ENCODE data around the gene MFAP3L.
A peak's percentile ranks its signal among the peaks of the same experiment; 100 is the strongest.
"Not testable (repeated sequence)": the region's sequence is repeated elsewhere in the genome, so short reads cannot be mapped to it uniquely, and the experiment has no call there.

The MFAP3L gene

DNA sequence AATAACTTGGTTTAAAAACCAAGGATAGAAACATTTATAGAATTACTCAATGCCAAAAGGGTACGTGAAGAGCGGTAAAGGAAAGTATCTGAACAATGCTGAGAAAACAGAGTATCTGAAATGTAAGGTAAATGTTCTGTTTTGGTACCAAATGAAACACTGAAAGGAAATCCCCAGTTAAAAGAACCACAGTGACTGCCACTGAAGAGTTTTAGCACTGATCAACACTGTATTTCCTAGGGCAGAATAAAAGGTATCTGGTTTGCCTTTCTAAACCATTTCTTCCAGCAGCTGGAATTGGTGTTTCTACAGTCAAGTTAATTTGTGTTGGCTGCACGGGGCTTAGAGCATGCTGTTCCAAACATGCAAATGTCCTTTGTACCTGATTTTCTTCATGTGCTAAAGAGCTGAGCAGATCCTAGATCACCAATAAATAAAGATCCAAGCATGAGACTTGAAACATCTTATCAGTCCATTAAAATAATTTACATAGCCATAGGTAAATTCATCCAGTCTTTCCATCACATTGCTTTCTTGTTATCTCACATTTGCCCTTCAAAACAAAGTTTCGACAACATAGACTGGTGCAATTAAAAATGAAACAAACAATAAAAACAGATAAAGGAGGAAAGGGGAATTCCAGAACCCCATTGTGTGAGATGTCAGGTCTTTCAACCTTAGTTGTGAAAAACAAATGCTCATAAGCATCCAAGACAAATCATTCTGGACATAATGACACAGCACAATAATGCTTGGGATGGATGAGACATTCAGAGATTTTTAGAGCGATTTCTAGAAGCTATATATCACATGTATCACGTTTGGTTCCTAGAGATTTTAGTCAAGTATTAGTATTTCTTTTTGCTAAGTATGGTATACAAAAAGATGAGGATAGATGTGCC lies 38.6 kb downstream of the MFAP3L start:
- DNase-seq (ENCODE audit: low read depth): no peak

DNA sequence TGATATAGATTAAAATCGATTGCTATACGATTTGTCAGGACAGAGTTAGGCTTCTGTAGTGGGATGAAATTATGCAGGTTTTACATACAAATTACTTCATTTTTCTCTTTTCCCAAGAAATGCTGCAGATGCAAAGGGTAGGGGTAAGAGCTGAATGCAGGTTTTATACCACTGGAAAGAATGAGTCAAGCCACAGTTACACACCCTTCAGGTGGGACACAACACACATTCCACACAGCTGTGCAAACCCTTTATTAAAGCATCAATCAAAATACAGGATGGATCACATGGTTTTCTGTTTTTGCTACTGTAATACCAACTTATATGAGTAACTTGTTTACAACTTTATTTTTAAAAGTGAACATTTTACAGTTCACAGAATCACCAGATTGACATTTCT lies 39.8 kb downstream of the MFAP3L start:
- no peak for DNase-seq (ENCODE audit: low read depth)

DNA sequence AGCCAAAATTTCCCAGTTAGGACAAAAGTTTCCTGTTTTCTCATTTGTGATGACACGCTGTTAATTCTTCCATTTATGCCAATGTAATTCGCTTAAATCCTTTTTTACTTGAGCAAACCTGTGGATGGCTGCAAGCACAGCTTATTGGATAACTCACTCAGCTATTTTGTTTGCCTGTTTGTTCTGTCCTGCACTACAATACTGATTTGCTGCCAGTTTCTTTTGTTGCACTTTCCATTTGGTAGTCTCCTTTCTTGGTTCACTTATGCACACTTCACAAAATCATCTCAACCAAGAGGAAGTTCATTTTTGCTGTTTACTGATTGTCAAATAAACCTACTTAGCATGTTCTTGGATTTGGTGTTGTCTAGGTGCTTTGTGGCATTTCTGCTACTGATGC lies 40.3 kb downstream of the MFAP3L start:
- no peak for DNase-seq (ENCODE audit: low read depth)

DNA sequence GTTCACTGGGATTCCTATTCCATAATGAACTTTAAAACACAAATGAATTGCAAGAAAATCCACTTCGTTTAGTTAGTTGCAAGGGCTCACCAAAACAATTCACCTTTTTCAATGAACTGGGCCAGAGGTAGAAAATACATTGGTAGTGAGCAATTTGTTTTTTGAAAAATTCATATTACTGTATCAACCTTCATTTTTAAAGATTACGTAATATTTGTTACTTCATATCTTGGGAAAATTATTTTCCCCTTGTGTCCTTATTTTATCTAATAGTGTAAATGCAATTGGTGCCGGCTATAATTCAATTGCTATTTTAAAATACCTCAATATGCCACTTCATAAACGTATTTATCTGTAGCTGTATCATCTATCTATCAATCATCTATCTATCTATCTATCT lies 41.5 kb downstream of the MFAP3L start:
- DNase-seq (ENCODE audit: low read depth): no peak

DNA sequence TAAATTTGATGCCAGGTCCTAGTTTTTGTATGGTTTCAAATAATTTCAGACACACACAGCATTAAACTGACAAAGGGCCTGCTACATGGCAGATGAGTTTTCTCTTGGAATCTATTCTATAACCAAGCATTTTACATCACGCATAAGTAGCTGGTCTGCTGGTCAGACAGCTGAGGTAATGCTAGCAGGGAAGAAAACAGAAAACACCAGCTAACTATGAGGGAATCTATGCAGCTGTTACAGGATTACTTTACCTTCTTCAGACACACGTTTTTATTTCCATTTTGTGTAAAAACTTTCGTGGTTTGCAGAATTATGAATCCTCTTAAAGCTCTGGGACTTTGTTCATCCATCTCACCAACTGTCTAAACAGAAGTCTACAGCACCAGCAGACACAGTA lies 42.0 kb downstream of the MFAP3L start:
- DNase-seq (ENCODE audit: low read depth): no peak

DNA sequence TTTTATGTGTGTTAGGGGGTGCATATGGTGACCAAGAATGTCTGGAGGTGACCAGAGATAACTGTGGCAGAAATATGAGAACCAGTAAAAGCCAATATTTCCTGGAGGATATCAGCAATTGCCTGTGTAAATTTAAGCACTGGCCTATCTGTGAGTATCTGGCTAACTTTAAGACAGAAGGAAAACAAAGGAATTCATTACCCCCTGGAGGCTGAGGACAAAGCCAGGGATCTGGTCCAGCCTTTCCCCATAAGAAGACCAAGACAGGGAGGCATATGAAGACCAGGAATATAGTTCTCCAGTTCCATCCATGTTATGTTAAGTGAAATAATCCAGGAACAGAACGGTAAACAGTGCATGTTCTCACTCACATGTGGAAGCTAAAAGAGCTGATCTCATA lies 49.2 kb downstream of the MFAP3L start:
- no peak for DNase-seq (ENCODE audit: low read depth)

DNA sequence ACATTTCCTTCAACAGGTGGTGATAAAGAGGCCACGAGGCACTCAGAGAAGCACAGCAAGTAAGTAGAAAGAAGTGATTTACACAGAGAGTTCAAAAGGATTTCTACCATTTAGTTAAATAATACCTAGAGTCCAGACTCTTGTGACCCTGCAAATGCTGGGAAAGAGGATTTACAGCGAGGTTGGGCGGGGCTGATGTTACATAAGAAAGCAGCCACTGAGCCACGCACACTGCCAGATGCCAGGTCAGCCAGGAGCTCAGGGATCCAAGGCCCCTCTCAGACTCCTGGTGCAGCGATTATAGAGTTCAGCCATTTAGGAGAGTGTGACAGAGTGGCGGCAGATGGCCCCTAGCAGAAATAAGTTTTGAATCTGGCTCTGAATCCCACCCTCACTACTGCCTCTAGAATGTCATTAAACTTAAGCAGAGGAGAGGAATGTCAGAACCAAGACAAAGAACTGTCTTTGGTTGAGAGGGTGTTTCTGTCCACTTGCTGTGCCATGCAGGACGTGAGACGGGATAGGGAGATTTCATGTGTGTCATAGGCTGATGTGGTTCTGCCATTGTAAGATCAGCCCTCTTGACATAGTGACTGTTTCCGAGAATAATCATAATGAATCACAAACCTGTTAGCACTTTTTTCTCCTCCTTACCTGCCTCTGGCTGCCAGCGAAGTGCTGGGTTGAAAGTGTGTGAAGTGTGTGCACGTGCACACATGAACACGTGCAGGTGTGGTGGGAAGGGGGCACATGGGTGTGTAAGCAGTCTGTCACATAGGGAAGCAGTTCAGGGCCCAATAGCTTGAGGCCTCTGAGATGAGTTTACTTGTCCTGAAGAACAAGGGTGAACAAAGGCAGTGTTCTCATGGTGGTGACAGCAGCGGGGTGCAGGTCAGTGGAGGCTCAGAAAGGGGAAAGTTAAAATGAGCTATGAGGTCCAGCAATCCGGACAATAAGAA lies 50.1 kb downstream of the MFAP3L start:
- DNase-seq (ENCODE audit: low read depth): no peak

DNA sequence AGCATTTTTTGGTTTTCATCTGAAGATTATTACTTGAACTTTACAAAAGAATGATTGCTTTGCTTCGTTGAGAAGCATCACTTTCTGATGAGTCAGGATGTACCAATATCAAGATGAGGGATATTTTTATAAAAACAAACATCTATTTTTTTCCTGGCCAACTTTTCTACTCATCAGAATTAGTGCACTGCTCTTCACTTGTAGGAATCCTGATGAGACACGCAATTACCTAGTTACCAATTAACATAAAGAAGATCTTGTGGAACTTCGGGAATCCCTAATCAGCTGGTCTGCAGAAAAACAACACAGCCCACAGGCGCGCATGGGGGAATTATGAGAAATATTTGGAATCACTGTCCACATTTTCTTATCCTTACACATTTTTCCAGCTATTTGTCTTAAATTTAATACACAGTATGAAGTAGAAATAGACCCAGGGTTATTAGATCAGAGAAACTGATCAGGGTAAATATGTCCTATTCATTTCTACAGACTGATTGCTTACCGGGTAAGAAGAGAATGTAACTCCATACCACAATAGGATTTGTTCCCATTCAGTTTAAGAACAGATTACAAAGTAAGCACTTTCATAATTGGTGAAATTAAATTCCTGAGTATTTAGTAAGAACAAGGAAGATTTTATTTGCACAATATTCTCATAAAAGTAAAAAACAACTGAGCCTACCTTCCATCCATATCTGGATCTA lies 50.9 kb downstream of the MFAP3L start:
- DNase-seq (ENCODE audit: low read depth): no peak

DNA sequence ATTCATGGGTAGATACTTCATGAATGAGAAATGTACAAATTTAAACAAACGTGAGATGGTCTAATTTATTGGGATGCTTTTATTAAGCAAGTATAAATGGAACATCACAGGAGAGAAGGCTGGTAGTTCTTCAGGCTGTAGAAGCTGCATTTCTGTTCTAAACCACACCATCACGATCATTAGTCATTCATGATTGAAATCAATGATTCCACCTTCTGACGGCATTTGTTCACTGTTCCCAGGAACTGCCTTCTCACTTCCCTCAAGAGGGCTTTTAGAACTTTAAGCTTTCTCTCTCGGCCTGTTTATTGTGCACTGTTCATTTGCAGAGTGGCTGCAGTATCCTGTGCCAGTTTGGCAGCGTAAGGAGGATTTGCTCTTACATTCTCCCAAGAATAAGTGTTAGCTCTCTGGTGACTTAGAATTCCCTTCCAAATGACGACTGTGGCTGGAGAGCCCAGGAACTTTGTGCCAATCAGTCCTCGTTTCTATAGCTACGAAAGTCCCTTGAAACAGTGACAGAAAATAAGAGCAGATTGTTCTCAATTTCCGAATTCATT lies 54.7 kb downstream of the MFAP3L start:
- no peak for DNase-seq (ENCODE audit: low read depth)

DNA sequence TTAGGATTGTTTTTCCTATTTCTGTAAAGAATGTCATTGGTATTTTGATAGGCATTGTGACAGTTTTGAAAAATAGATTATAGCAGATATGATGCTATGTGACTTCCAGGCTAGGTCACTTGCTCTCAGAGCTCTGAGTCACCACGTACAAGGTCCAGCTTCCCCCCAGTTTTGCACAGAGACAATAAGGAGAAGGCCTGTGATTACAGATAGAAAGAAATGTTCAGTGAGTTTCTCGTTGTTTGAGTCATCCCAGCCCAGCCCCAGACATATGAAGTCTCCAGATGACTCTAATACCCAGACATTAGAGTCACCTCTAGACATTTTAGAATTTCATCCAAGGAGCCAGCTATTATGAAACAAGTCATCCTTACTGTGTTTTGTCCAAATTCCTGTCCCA lies 57.2 kb downstream of the MFAP3L start:
- DNase-seq (ENCODE audit: low read depth): peak; percentile 73

DNA sequence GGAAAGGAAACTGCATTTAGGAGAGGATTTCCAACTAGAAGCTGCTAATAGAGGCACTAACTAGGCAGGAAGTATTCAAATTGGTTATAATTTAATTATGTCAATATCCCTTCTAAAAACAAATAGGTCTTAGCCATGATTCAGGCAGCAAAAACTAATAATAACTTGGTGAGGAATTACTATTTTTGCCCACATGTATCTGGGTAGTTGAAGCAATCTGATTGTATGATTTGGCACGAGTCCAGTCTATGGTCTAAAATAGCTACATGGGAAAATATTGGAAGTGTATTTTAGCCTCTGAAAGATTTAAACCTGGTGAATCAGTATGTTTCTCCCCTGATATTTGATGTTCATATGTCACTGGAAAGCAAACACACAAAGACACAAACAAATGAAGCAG lies 62.2 kb downstream of the MFAP3L start:
- DNase-seq (ENCODE audit: low read depth): no peak

DNA sequence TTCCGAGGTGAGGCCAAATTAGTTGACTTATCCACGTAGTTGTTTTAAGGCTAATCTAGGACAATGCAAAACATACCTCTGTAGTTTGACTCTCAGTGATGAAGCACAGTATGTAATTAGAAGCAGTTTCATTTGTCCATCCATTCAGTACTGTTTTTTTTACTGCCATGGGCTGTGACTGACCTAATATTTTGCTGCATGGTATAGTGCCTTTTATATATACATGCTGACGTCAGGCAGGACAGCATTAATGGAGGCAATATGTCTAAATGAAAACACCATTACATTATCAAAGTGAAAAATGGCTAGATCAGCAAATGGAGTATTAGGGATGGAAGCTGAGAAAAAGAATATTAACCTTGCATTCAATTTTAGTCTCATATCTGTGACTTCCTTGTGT lies 66.9 kb downstream of the MFAP3L start:
- DNase-seq (ENCODE audit: low read depth): no peak

DNA sequence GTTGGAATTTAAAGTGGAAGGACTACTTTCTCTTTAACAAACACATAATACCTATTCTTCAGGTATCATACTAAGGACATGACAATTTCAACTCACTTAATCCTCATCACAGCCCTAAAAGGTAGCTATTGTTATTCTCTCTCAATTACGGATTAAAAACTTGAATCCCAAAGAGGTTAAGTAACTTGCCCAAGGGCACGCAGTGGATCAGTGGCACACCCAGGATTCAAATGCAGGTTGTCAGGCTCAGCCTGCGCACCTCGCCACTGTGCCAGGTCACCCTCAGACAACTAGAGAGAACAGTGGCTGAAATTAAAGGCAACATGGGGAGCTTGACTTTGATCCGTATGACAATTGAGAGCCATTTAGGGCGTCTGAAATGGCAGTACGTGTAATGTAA lies 67.6 kb downstream of the MFAP3L start:
- no peak for DNase-seq (ENCODE audit: low read depth)

DNA sequence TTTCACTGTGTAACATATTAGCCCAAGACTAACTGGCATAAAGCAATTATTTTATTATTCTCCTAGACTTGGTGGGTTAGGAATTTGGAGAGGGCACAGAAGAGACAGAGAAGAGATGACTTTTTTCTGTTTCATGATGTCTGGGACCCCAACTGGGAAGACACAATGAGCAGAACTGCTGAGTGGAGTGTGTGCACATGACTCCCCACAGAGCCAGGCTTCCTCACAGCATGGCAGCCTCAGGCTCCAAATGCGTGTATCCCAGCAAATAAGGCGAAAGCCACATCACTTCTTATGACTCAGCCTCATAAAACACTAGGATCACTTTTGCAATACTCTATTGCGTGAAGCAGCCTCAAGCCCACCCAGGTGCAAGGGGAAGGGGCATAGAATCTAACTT lies 68.4 kb downstream of the MFAP3L start:
- no peak for DNase-seq (ENCODE audit: low read depth)

DNA sequence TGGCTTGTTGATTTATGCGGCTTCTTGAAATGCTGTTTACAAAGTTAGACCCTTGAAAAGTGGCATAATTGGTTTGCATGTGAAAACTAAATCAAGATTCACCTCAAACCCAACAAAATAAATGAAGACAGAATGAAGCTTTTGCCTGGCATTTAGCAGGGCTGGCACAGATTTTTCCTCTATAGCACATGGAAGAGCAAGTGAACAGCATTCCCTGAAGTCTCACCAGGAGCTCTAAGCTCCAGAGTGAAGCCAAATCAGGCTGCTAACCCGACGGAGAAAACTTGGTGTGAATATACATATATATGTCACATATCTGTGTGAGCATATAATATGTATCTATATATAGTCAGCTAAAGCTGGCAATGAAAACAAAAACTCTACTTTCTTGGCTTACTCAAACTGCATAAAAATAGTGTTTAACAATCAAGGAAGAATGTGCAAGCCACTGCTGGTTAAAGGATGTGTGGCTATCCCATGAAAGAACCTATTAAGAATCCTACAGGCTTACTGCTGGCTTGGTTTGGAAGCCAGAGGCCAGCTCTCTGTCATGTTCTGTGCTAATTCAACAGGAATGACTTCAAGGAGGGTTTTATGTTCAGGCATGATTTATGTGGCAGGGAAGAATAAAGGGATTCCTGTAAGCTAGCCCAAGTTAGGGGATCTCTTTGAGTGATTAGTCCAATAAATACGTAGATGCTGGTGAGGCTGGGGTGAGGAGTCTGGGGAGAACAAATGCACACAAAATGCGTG lies 69.9 kb downstream of the MFAP3L start:
- no peak for DNase-seq (ENCODE audit: low read depth)

DNA sequence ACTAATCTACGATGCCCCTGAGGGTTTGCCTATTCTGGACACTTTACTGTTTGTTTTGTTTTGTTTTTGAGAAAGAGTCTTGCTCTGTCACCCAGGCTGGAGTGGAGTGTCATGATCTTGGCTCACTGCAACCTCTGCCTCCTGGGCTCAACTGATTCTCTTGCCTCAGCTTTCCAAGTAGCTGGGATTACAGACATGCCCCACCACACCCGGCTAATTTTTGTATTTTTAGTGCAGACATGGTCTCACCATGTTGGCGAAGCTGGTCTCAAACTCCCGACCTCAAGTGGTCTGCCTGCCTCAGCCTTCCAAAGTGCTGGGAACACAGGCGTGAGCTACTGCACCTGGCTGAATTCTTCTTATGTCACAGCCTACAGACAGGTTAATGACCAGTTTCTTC lies 70.7 kb downstream of the MFAP3L start:
- no peak for DNase-seq (ENCODE audit: low read depth)

DNA sequence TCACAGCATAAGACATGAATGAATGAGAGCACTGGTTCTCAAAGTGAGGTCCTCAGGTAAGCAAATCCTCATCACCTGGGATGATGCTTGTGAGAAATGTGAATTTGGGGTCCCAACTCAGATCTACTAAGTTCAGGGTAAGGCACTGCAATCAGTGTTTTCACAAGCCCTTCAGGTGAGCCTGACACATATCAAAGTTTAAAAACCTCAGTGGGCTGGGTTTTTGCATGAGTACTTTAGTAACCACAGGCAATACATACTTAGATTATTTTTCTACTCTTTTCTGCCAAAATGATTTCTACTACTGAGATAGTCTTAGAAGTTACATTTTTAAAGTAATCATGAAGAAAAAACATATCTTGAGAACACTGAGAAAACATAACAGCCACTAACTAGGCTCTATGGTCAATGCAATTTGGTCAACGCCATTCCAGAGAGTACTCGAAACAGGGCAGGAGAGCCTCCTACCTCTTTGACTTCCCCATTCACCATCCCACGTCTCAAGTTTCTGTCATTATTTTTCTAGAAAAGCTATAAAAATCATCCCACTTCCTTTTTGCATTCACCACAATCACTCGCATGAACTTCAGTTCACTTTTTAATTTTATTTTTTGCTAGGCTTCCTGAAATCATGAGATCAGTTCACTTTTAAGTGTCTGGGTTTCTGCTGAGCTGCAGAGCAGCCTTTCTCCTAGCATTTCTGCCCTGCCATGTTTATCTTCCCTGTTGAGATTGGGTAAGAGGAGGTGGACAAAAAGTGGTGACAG lies 73.8 kb downstream of the MFAP3L start:
- no peak for DNase-seq (ENCODE audit: low read depth)

DNA sequence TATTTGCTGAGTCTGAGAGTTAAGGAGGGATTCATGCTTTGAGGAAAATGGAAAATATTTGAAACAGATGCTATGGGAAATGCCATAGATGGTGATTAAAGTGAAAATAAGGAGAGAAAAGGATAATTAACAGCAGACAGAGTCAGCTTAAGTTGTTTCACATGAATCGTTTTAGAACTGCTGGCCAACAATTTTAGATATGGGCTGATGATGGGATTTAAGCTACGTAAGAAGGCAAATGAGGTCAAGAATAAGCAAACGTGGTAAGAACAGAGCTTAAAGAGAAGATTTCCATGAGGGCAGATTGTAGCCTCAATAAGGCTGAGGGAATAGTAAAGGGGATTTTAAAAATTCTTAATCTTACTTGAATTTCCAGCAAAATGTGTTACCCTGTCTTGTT lies 77.9 kb downstream of the MFAP3L start:
- DNase-seq (ENCODE audit: low read depth): no peak

DNA sequence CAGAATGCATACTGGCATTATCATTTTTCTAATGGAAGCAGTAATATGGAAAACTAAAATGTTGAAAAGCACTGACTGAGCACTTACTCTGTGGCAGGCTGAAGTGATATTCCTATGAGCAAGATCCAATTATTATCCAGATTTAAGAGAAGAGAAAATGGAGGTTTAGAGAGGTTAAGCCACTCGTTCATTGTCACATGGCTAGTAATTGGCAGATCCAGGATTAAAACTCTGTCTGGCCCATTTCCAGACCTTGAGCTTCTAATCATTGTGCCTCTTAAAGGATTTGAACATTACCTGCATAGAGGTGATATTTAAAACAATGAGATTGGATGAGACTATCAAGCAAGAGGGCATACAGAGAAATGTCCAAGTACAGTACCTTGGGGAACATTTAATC lies 80.6 kb downstream of the MFAP3L start:
- no peak for DNase-seq (ENCODE audit: low read depth)

DNA sequence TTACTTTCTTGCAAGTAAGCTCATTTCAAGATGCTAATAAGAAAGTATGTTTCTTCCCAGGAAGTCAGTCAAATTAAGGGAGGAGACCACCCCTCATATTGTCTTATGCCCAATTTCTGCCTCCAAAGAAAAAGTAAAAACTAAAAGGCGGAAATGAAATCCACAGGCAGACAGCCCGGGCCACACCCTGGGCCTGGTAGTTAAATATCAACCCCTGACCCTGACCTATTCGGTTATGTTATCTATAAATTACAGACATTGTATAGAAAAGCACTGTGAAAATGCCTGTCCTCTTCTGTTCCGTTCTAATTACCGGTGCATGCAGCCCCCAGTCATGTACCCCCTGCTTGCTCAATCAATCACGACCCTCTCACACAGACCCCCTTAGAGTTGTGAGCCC lies 82.6 kb downstream of the MFAP3L start:
- not testable (repeated sequence) for DNase-seq (ENCODE audit: low read depth)

DNA sequence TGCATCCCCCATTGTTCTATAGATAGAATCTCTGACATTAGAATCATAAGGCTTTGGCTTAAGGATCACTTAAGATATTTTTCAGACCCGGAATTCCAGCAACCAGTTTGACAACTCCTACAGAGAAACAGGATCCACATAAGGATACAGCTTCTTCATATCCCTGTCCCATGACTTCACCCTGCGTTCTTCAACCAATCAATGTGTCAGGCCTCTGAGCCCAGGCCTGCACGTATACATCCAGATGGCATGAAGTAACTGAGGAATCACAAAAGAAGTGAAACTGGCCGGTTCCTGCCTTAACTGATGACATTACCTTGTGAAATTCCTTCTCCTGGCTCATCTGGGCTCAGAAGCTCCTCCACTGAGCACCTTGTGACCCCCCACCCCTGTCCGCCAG lies 85.1 kb downstream of the MFAP3L start:
- DNase-seq (ENCODE audit: low read depth): no peak
